Measurements from ENCODE around the gene TBX5. TPM values are rescaled to one million over a fixed set of nuclear protein-coding genes. Genes with fewer than 3 reads are reported as not detected.

The TBX5 gene
- total RNA-seq, 1 donor from 2014 or later: 2.1 TPM

DNA sequence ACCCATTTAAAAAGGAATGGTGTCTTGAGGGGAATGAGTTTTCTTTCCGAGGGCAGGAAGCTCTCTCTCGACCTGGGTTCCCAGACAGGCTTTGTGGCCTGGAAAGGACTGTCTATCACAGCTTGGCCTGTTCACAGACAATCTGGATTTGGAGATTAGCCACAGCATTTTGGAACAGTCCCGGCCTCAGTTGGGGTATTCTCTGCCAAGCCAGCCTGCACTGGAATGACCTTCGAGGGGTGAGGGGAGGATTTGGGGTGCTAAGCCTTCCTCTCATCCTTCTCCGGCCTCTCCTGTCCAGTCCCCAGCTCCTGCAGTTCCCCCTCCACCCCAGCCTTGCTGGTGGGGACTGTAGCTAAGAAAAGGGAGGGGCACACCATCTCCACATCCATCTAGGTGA lies 13.0 kb downstream of the TBX5 start:
- no peak overlapping the region for H3K9ac ChIP-seq (ENCODE audit: low read depth in 1 of 3, low read length in 3 of 3)
- H3K4me1 ChIP-seq (ENCODE audit: control insufficient read depth in 3 of 3, insufficient read depth in 3 of 3, low read length in 3 of 3): no peaks in the 10 kb centered on the region
- peaks cover 46 to 61% (median 51%) of the 10 kb centered on the region in 3 donors for H3K27me3 ChIP-seq (ENCODE audit: control insufficient read depth in 3 of 3, insufficient read depth in 3 of 3, low read length in 3 of 3)
- no peak overlapping the region for H3K4me3 ChIP-seq (ENCODE audit: low read length in 3 of 3)
- no peaks in the 10 kb centered on the region for H3K36me3 ChIP-seq (ENCODE audit: control insufficient read depth in 3 of 3, insufficient read depth in 3 of 3, low read length in 3 of 3)
- H3K9me3 ChIP-seq (ENCODE audit: control insufficient read depth in 3 of 3, low read length in 3 of 3): no peaks in the 10 kb centered on the region
- H3K27ac ChIP-seq (ENCODE audit: low read depth, low read length): no peak overlapping the region

- Histone ChIP-seq H3K27me3 (ENCODE audit: control insufficient read depth in 3 of 3, insufficient read depth in 3 of 3, low read length in 3 of 3) (peaks cover 27 to 43% (median 34%) of the 10 kb centered on the region in 3 donors), H3K9ac (ENCODE audit: low read depth in 1 of 3, low read length in 3 of 3) (no peak overlapping the region), H3K36me3 (ENCODE audit: control insufficient read depth in 3 of 3, insufficient read depth in 3 of 3, low read length in 3 of 3) (no peaks in the 10 kb centered on the region), H3K27ac (ENCODE audit: low read depth, low read length) (no peak overlapping the region), H3K4me3 (ENCODE audit: low read length in 3 of 3) (no peak overlapping the region), H3K9me3 (ENCODE audit: control insufficient read depth in 3 of 3, low read length in 3 of 3) (no peaks in the 10 kb centered on the region), H3K4me1 (ENCODE audit: control insufficient read depth in 3 of 3, insufficient read depth in 3 of 3, low read length in 3 of 3) (no peaks in the 10 kb centered on the region)
These were observed 14.9 kb downstream of the TBX5 start for GRCh38 chr12:114391088-114391487.

DNA sequence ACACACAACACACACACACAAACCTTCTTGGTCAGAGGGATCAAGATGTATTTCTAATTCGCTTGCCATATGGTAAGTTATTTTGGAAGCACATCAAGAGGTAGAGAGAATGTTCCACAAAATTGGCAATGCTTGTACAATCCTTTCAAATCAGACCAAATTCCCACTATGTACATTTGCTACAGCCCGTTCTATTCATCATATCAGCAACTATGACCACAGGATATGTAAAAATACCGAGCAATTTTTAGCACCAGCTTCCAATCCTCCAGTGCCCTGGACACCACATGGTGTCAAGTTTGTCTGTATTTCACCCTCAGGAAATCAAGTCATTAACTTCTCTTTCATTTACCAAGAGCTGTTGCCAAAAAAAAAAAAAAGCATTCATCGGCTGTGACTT lies 21.2 kb downstream of the TBX5 start:
- Histone ChIP-seq H3K9ac (ENCODE audit: low read depth in 1 of 3, low read length in 3 of 3) (no peak overlapping the region), H3K27ac (ENCODE audit: low read depth, low read length) (no peak overlapping the region), H3K4me1 (ENCODE audit: control insufficient read depth in 3 of 3, insufficient read depth in 3 of 3, low read length in 3 of 3) (no peaks in the 10 kb centered on the region), H3K4me3 (ENCODE audit: low read length in 3 of 3) (no peak overlapping the region), H3K9me3 (ENCODE audit: control insufficient read depth in 3 of 3, low read length in 3 of 3) (no peaks in the 10 kb centered on the region), H3K36me3 (ENCODE audit: control insufficient read depth in 3 of 3, insufficient read depth in 3 of 3, low read length in 3 of 3) (no peaks in the 10 kb centered on the region), H3K27me3 (ENCODE audit: control insufficient read depth in 3 of 3, insufficient read depth in 3 of 3, low read length in 3 of 3) (peaks cover 0 to 19% (median 6%) of the 10 kb centered on the region in 3 donors)

- Histone ChIP-seq H3K9me3 (ENCODE audit: control insufficient read depth in 3 of 3, low read length in 3 of 3) (no peaks in the 10 kb centered on the region), H3K27me3 (ENCODE audit: control insufficient read depth in 3 of 3, insufficient read depth in 3 of 3, low read length in 3 of 3) (peaks cover 0 to 19% (median 6%) of the 10 kb centered on the region in 3 donors), H3K36me3 (ENCODE audit: control insufficient read depth in 3 of 3, insufficient read depth in 3 of 3, low read length in 3 of 3) (no peaks in the 10 kb centered on the region), H3K9ac (ENCODE audit: low read depth in 1 of 3, low read length in 3 of 3) (no peak overlapping the region), H3K4me1 (ENCODE audit: control insufficient read depth in 3 of 3, insufficient read depth in 3 of 3, low read length in 3 of 3) (no peaks in the 10 kb centered on the region), H3K4me3 (ENCODE audit: low read length in 3 of 3) (no peak overlapping the region), H3K27ac (ENCODE audit: low read depth, low read length) (no peak overlapping the region)
These were observed 24.8 kb downstream of the TBX5 start for GRCh38 chr12:114381177-114381576.

DNA sequence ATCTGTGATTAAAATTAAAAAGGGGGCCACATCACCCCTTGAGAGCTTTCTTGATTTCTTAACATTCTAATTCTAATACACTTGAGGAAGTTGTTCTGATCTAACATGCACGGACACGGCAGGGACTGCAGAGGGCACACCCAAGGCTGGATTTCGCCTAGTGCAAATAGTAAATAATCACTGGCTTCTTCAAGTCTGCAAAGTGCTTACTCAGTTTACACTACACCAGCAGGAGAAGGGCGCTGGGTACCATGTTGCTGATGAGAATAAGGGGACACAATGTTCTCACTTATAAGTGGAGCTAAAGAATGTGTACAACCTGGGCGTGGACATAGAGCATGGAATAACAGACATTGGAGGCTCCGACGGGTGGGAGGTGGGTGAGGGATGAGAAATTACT lies 34.2 kb downstream of the TBX5 start:
- no peaks in the 10 kb centered on the region for H3K4me1 ChIP-seq (ENCODE audit: control insufficient read depth in 3 of 3, insufficient read depth in 3 of 3, low read length in 3 of 3)
- no peaks in the 10 kb centered on the region for H3K36me3 ChIP-seq (ENCODE audit: control insufficient read depth in 3 of 3, insufficient read depth in 3 of 3, low read length in 3 of 3)
- H3K27ac ChIP-seq (ENCODE audit: low read depth, low read length): no peak overlapping the region

GRCh38 chr12:114371250-114371649 lies 34.7 kb downstream of the TBX5 start:
- H3K27me3 ChIP-seq (ENCODE audit: control insufficient read depth in 3 of 3, insufficient read depth in 3 of 3, low read length in 3 of 3): peaks cover 0 to 7% (median 2%) of the 10 kb centered on the region in 3 donors
- peaks cover 0 to 3% (median 0%) of the 10 kb centered on the region in 3 donors for H3K9me3 ChIP-seq (ENCODE audit: control insufficient read depth in 3 of 3, low read length in 3 of 3)
- H3K9ac ChIP-seq (ENCODE audit: low read depth in 1 of 3, low read length in 3 of 3): no peak overlapping the region
- H3K4me3 ChIP-seq (ENCODE audit: low read length in 3 of 3): no peak overlapping the region
- H3K36me3 ChIP-seq (ENCODE audit: control insufficient read depth in 3 of 3, insufficient read depth in 3 of 3, low read length in 3 of 3): no peaks in the 10 kb centered on the region
- no peak overlapping the region for H3K27ac ChIP-seq (ENCODE audit: low read depth, low read length)
- no peaks in the 10 kb centered on the region for H3K4me1 ChIP-seq (ENCODE audit: control insufficient read depth in 3 of 3, insufficient read depth in 3 of 3, low read length in 3 of 3)

More for the DNA sequence above, 34.2 kb downstream of the TBX5 start:
- Histone ChIP-seq H3K9me3 (ENCODE audit: control insufficient read depth in 3 of 3, low read length in 3 of 3) (no peaks in the 10 kb centered on the region), H3K9ac (ENCODE audit: low read depth in 1 of 3, low read length in 3 of 3) (no peak overlapping the region), H3K27me3 (ENCODE audit: control insufficient read depth in 3 of 3, insufficient read depth in 3 of 3, low read length in 3 of 3) (peaks cover 0 to 7% (median 2%) of the 10 kb centered on the region in 3 donors), H3K4me3 (ENCODE audit: low read length in 3 of 3) (no peak overlapping the region)

DNA sequence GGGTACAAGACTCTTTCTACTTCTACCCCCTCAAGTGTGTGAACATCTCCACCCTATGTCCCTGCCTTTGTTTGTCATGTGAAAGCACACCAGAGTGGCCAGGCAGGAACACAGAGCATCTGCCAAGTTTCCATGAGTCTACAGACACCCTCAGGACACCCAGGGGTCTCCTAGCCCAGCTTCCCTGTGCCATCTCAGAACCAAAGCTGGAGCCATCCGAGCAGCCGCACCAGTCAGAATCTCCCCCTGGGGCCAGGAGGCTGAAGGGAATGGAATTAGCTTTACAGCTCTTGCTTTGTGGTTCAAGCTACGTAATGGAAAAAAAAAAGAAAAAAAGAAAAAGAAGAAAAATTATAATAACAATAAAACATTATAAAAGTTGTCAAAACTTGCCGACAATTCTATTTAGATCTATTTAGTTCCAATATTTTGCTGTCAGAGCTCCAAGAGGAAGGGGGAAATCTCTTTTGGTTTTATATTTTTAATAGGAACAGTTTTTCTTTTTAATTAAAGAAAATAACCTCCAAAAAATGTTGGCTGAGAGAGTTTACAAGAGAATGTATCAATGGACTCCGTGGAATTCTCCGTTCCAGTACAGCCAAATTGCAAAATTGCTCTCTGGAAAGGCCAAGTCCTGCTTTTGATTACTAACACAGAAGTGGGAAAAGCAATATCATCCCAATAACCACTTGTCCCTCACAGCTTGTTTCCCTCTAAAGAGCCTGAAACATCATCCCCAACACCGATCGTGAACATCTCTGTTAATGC lies 37.1 kb downstream of the TBX5 start:
- Histone ChIP-seq H3K36me3 (ENCODE audit: control insufficient read depth in 3 of 3, insufficient read depth in 3 of 3, low read length in 3 of 3) (no peaks in the 10 kb centered on the region), H3K4me3 (ENCODE audit: low read length in 3 of 3) (no peak overlapping the region), H3K27ac (ENCODE audit: low read depth, low read length) (no peak overlapping the region), H3K27me3 (ENCODE audit: control insufficient read depth in 3 of 3, insufficient read depth in 3 of 3, low read length in 3 of 3) (peaks cover 0 to 7% (median 4%) of the 10 kb centered on the region in 3 donors), H3K9ac (ENCODE audit: low read depth in 1 of 3, low read length in 3 of 3) (no peak overlapping the region), H3K9me3 (ENCODE audit: control insufficient read depth in 3 of 3, low read length in 3 of 3) (peaks cover 0 to 6% (median 3%) of the 10 kb centered on the region in 3 donors), H3K4me1 (ENCODE audit: control insufficient read depth in 3 of 3, insufficient read depth in 3 of 3, low read length in 3 of 3) (no peaks in the 10 kb centered on the region)

- no peak overlapping the region for H3K9ac ChIP-seq (ENCODE audit: low read depth in 1 of 3, low read length in 3 of 3)
- H3K9me3 ChIP-seq (ENCODE audit: control insufficient read depth in 3 of 3, low read length in 3 of 3): peaks cover 0 to 6% (median 3%) of the 10 kb centered on the region in 3 donors
- H3K27me3 ChIP-seq (ENCODE audit: control insufficient read depth in 3 of 3, insufficient read depth in 3 of 3, low read length in 3 of 3): peaks cover 2 to 4% (median 2%) of the 10 kb centered on the region in 3 donors
- no peak overlapping the region for H3K4me3 ChIP-seq (ENCODE audit: low read length in 3 of 3)
- H3K4me1 ChIP-seq (ENCODE audit: control insufficient read depth in 3 of 3, insufficient read depth in 3 of 3, low read length in 3 of 3): no peaks in the 10 kb centered on the region
- no peak overlapping the region for H3K27ac ChIP-seq (ENCODE audit: low read depth, low read length)
- H3K36me3 ChIP-seq (ENCODE audit: control insufficient read depth in 3 of 3, insufficient read depth in 3 of 3, low read length in 3 of 3): no peaks in the 10 kb centered on the region
These were observed 44.0 kb downstream of the TBX5 start for GRCh38 chr12:114361992-114362391.

- H3K9me3 ChIP-seq (ENCODE audit: control insufficient read depth in 3 of 3, low read length in 3 of 3): peaks cover 0 to 4% (median 3%) of the 10 kb centered on the region in 3 donors
- no peaks in the 10 kb centered on the region for H3K4me1 ChIP-seq (ENCODE audit: control insufficient read depth in 3 of 3, insufficient read depth in 3 of 3, low read length in 3 of 3)
- H3K9ac ChIP-seq (ENCODE audit: low read depth in 1 of 3, low read length in 3 of 3): no peak overlapping the region
- H3K27ac ChIP-seq (ENCODE audit: low read depth, low read length): no peak overlapping the region
- no peak overlapping the region for H3K4me3 ChIP-seq (ENCODE audit: low read length in 3 of 3)
- peaks cover 2 to 4% (median 2%) of the 10 kb centered on the region in 3 donors for H3K27me3 ChIP-seq (ENCODE audit: control insufficient read depth in 3 of 3, insufficient read depth in 3 of 3, low read length in 3 of 3)
- no peaks in the 10 kb centered on the region for H3K36me3 ChIP-seq (ENCODE audit: control insufficient read depth in 3 of 3, insufficient read depth in 3 of 3, low read length in 3 of 3)
These were observed 44.4 kb downstream of the TBX5 start for GRCh38 chr12:114361545-114361944.

DNA sequence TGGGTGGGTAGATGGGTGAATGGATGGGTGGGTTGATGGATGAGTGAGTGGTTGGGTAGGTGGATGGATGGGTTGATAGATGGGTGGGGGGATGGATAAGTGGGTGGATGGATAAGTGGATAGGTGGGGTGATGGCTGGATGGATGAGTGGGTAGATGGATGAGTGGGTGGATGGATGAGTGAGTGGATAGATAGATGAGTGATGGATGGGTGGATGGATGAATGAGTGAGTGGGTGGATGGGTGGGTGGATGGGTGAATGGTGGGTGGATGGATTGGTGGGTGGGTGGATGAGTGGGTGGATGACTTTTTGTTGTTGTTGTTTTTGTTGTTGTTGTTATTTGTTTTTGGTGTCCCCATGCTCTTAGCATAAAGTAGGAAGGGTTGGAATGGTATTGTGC lies 45.5 kb downstream of the TBX5 start:
- Histone ChIP-seq H3K27ac (ENCODE audit: low read depth, low read length) (no peak overlapping the region), H3K9me3 (ENCODE audit: control insufficient read depth in 3 of 3, low read length in 3 of 3) (no peaks in the 10 kb centered on the region), H3K27me3 (ENCODE audit: control insufficient read depth in 3 of 3, insufficient read depth in 3 of 3, low read length in 3 of 3) (peaks cover 2 to 7% (median 7%) of the 10 kb centered on the region in 3 donors), H3K9ac (ENCODE audit: low read depth in 1 of 3, low read length in 3 of 3) (no peak overlapping the region), H3K36me3 (ENCODE audit: control insufficient read depth in 3 of 3, insufficient read depth in 3 of 3, low read length in 3 of 3) (no peaks in the 10 kb centered on the region), H3K4me1 (ENCODE audit: control insufficient read depth in 3 of 3, insufficient read depth in 3 of 3, low read length in 3 of 3) (no peaks in the 10 kb centered on the region), H3K4me3 (ENCODE audit: low read length in 3 of 3) (no peak overlapping the region)

Measured in skeletal muscle tissue (tissue), 4 donors.